Prostate gland (tissue), 2 donors: Measurements from ENCODE around the gene ADCY7. TPM values are rescaled to one million over a fixed set of nuclear protein-coding genes. Genes with fewer than 3 reads are reported as not detected.

Experiments used
- DNase-seq: peaks from one replicate; pipeline ENCODE4 v3.0.0-alpha.2; 2019; ENCODE audit warnings: low spot score
- H3K27ac ChIP-seq, 2 donors: fragments of 200-600 bp; sonication (generic); 2 replicates each; pipeline ENCODE4 v1.5.1; 2017 to 2019
- H3K27me3 ChIP-seq: fragments of 200-600 bp; sonication (generic); replicated peaks from 2 replicates; pipeline ENCODE4 v1.5.1; 2019; ENCODE audit not compliant: insufficient read depth
- H3K36me3 ChIP-seq, 2 donors: fragments of 200-600 bp; sonication (generic); 1 replicate in 1 of 2; 2 replicates in 1 of 2; pipeline versions ENCODE4 v1.5.1 to v1.8.1; 2017 to 2019
- H3K4me1 ChIP-seq: fragments of 200-600 bp; sonication (generic); replicated peaks from 2 replicates; pipeline ENCODE4 v1.5.1; 2019
- H3K4me3 ChIP-seq, 2 donors: fragments of 200-600 bp; sonication (generic); 2 replicates each; pipeline ENCODE4 v1.5.1; 2017 to 2019
- H3K9me3 ChIP-seq: fragments of 200-600 bp; sonication (generic); 2 replicates; pipeline ENCODE4 v1.5.1; 2017
- CTCF ChIP-seq, 4 experiments: fragments of 200-600 bp in 2 of 4; fragments of 450-650 bp in 2 of 4; sonication (generic) in 2 of 4; IDR thresholded peaks; 1 replicate in 3 of 4; 2 replicates in 1 of 4; pipeline ENCODE4 v1.5.1; 2016 to 2019; ENCODE audit warnings: antibody characterized with exemption in 4 of 4, mild to moderate bottlenecking in 2 of 4, moderate library complexity in 2 of 4
- POLR2A ChIP-seq: fragments of 450-650 bp; IDR thresholded peaks from one replicate; pipeline ENCODE4 v1.6.1; 2016; ENCODE audit warnings: antibody characterized with exemption, mild to moderate bottlenecking
- POLR2AphosphoS5 ChIP-seq: sonication (generic); formaldehyde crosslinking; IDR thresholded peaks from one replicate; pipeline ENCODE4 v1.6.1; 2017; ENCODE audit warnings: antibody characterized with exemption
- WGBS: methylation state at CpG from one replicate; pipeline ENCODE4 v1.1.5; 2018; 5-methylcytosine and 5-hydroxymethylcytosine counted together
- intact Hi-C: fragments of 100-400 bp; cut with DNase I; formaldehyde crosslinking; loops from one replicate; pipeline ENCODE4 v1.14.2; 2022
- total RNA-seq, 2 donors: library from RNA; depleted of rRNA; stranded (reverse); fragments of >200 nt; gene quantifications; one replicate each; pipeline ENCODE4 v1.1.0, GENCODE V29; 2016

ADCY7 gene
- total RNA-seq, 2 donors from 2014 or later: 2.0 to 10.9 TPM

- Histone ChIP-seq H3K36me3 (no peaks in the 10 kb centered on the region), H3K27me3 (no peaks in the 10 kb centered on the region), H3K9me3 (no peaks in the 10 kb centered on the region), H3K4me3 (no peak overlapping the region), H3K27ac (no peak overlapping the region), H3K4me1 (no peaks in the 10 kb centered on the region)
- WGBS: 83% methylated on average over 1 of the region's 2 CpGs
- no peak for DNase-seq
- intact Hi-C loops: no loop called here
- TF ChIP-seq CTCF (IDR thresholded peaks at IDR 0.05) (no peak), POLR2A (no peak), POLR2AphosphoS5 (no peak)
These were observed 7.0 kb downstream of the ADCY7 start for GRCh38 chr16:50273382-50273690.

GRCh38 chr16:50273888-50274325 lies 7.6 kb downstream of the ADCY7 start:
- Histone ChIP-seq H3K27me3 (no peaks in the 10 kb centered on the region), H3K9me3 (no peaks in the 10 kb centered on the region), H3K4me3 (no peak overlapping the region), H3K27ac (no peak overlapping the region), H3K4me1 (no peaks in the 10 kb centered on the region), H3K36me3 (no peaks in the 10 kb centered on the region)
- no peak for DNase-seq
- 77% methylated on average over 13 of the region's 13 CpGs for WGBS
- no peak for TF ChIP-seq POLR2A
- no peak for TF ChIP-seq POLR2AphosphoS5
- TF ChIP-seq CTCF (IDR thresholded peaks at IDR 0.05): no peak
- intact Hi-C loops: no loop called here

GRCh38 chr16:50274326-50275097 lies 8.2 kb downstream of the ADCY7 start:
- no peak for DNase-seq
- Histone ChIP-seq H3K9me3 (no peaks in the 10 kb centered on the region), H3K36me3 (no peaks in the 10 kb centered on the region), H3K27ac (no peak overlapping the region), H3K4me3 (no peak overlapping the region), H3K27me3 (no peaks in the 10 kb centered on the region), H3K4me1 (no peaks in the 10 kb centered on the region)
- intact Hi-C loops: no loop called here
- TF ChIP-seq CTCF (IDR thresholded peaks at IDR 0.05) (no peak), POLR2A (no peak), POLR2AphosphoS5 (no peak)
- WGBS: 85% methylated on average over 18 of the region's 18 CpGs

GRCh38 chr16:50275098-50275415 lies 8.7 kb downstream of the ADCY7 start:
- H3K4me3 ChIP-seq: no peak overlapping the region

More at GRCh38 chr16:50275098-50275415, 8.7 kb downstream of the ADCY7 start:
- Histone ChIP-seq H3K9me3 (no peaks in the 10 kb centered on the region), H3K27ac (no peak overlapping the region), H3K4me1 (no peaks in the 10 kb centered on the region), H3K27me3 (no peaks in the 10 kb centered on the region), H3K36me3 (no peaks in the 10 kb centered on the region)
- intact Hi-C loops: no loop called here
- WGBS: 91% methylated on average over 3 of the region's 3 CpGs
- DNase-seq: no peak
- TF ChIP-seq CTCF (IDR thresholded peaks at IDR 0.05): no peak
- TF ChIP-seq POLR2AphosphoS5: no peak
- TF ChIP-seq POLR2A: no peak
